Upper lobe of left lung (tissue), 4 donors: ENCODE results near the gene UPK1B.

Experiments used
- POLR2A ChIP-seq, 4 donors: fragments of 450-650 bp; IDR thresholded peaks; one replicate each; pipeline ENCODE4 v1.5.1; 2016 to 2017; ENCODE audit warnings: antibody characterized with exemption in 4 of 4, mild to moderate bottlenecking in 2 of 4
- POLR2AphosphoS5 ChIP-seq, 2 donors: sonication (generic); formaldehyde crosslinking; IDR thresholded peaks; one replicate each; pipeline ENCODE4 v1.5.1; 2017; ENCODE audit warnings: antibody characterized with exemption in 2 of 2
- TF ChIP-seq, protein P1 (sequence below), 6 experiments: fragments of 450-650 bp in 4 of 6; fragments of 200-600 bp in 2 of 6; sonication (generic) in 2 of 6; IDR thresholded peaks; one replicate each; pipeline ENCODE4 v1.5.1; 2016 to 2019; ENCODE audit warnings: antibody characterized with exemption in 6 of 6

DNA sequence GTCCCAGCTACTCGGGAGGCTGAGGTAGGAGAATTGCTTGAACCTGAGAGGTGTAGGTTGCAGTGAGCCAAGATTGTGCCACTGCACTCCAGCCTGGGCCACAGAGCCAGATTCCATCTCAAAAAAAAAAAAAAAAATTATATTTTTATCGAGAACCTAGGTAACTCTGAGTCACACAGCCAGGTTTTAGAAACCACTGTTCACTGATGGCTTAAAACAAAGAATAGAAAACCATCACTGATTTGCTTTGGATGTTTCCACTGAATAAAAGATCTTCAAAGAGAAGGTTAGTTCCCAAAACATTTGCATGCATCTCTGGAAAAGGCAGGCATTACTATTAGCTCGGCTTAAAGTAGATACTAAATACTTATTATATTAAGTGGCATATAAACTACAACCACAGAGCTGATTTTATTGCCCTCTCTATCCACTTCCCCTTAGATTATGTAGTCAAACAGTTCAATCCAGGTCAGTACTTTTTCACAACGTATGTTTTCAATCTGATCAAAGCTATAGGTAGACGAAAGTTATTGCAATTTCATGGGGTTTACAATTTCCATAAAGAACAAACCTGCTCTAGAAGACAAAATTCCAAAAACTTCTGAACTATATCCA, 65.9 kb downstream of the UPK1B start:
- TF ChIP-seq POLR2A (IDR thresholded peaks at IDR 0.05) = no peak
- TF ChIP-seq, protein P1, sequence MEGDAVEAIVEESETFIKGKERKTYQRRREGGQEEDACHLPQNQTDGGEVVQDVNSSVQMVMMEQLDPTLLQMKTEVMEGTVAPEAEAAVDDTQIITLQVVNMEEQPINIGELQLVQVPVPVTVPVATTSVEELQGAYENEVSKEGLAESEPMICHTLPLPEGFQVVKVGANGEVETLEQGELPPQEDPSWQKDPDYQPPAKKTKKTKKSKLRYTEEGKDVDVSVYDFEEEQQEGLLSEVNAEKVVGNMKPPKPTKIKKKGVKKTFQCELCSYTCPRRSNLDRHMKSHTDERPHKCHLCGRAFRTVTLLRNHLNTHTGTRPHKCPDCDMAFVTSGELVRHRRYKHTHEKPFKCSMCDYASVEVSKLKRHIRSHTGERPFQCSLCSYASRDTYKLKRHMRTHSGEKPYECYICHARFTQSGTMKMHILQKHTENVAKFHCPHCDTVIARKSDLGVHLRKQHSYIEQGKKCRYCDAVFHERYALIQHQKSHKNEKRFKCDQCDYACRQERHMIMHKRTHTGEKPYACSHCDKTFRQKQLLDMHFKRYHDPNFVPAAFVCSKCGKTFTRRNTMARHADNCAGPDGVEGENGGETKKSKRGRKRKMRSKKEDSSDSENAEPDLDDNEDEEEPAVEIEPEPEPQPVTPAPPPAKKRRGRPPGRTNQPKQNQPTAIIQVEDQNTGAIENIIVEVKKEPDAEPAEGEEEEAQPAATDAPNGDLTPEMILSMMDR (IDR thresholded peaks at IDR 0.05) = no peak
- no peak for TF ChIP-seq POLR2AphosphoS5 (IDR thresholded peaks at IDR 0.05)
